Urinary bladder (tissue), 4 donors: ENCODE measurements around the gene XRN1. TPM values are rescaled to one million over a fixed set of nuclear protein-coding genes. Genes with fewer than 3 reads are reported as not detected.
A peak's percentile ranks its signal among the peaks of the same experiment; 100 is the strongest.

Experiments
- DNase-seq: peaks from one replicate; pipeline ENCODE4 v3.0.0-alpha.2; 2015; ENCODE audit errors: extremely low spot score
- H3K27ac ChIP-seq: one replicate; pipeline ENCODE4 v1.5.1; 2013; ENCODE audit warnings: low read depth, mild to moderate bottlenecking, moderate library complexity
- H3K36me3 ChIP-seq: one replicate; pipeline ENCODE4 v1.6.1; 2013; ENCODE audit warnings: mild to moderate bottlenecking, moderate library complexity; ENCODE audit not compliant: insufficient read depth
- H3K4me1 ChIP-seq: one replicate; pipeline ENCODE4 v1.6.1; 2013; ENCODE audit warnings: mild to moderate bottlenecking, moderate library complexity; ENCODE audit not compliant: insufficient read depth
- H3K4me3 ChIP-seq: one replicate; pipeline ENCODE4 v1.5.1; 2013; ENCODE audit warnings: low read depth, low read length
- whole genome bisulfite sequencing: extraction: QIAGEN DNeasy Blood & Tissue Kit; methylation state at CpG from one replicate; pipeline ENCODE4 v1.1.7; 2013; 5-methylcytosine and 5-hydroxymethylcytosine counted together
- polyA plus RNA-seq: library from polyadenylated mRNA; stranded (reverse); fragments of 200-250 nt; gene quantifications from one replicate; pipeline ENCODE4 v1.2.3, GENCODE V29; 2013
- total RNA-seq: library from RNA; depleted of rRNA; stranded (reverse); fragments of >200 nt; gene quantifications from one replicate; pipeline ENCODE4 v1.2.3, GENCODE V29; 2014
- donor health status: healthy with polysubstance abuse.
- donor health status: healthy.

Gene XRN1, protein sequence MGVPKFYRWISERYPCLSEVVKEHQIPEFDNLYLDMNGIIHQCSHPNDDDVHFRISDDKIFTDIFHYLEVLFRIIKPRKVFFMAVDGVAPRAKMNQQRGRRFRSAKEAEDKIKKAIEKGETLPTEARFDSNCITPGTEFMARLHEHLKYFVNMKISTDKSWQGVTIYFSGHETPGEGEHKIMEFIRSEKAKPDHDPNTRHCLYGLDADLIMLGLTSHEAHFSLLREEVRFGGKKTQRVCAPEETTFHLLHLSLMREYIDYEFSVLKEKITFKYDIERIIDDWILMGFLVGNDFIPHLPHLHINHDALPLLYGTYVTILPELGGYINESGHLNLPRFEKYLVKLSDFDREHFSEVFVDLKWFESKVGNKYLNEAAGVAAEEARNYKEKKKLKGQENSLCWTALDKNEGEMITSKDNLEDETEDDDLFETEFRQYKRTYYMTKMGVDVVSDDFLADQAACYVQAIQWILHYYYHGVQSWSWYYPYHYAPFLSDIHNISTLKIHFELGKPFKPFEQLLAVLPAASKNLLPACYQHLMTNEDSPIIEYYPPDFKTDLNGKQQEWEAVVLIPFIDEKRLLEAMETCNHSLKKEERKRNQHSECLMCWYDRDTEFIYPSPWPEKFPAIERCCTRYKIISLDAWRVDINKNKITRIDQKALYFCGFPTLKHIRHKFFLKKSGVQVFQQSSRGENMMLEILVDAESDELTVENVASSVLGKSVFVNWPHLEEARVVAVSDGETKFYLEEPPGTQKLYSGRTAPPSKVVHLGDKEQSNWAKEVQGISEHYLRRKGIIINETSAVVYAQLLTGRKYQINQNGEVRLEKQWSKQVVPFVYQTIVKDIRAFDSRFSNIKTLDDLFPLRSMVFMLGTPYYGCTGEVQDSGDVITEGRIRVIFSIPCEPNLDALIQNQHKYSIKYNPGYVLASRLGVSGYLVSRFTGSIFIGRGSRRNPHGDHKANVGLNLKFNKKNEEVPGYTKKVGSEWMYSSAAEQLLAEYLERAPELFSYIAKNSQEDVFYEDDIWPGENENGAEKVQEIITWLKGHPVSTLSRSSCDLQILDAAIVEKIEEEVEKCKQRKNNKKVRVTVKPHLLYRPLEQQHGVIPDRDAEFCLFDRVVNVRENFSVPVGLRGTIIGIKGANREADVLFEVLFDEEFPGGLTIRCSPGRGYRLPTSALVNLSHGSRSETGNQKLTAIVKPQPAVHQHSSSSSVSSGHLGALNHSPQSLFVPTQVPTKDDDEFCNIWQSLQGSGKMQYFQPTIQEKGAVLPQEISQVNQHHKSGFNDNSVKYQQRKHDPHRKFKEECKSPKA (N-terminal part only)
- total RNA-seq (99.3 TPM), polyA plus RNA-seq (8.5 TPM)

DNA sequence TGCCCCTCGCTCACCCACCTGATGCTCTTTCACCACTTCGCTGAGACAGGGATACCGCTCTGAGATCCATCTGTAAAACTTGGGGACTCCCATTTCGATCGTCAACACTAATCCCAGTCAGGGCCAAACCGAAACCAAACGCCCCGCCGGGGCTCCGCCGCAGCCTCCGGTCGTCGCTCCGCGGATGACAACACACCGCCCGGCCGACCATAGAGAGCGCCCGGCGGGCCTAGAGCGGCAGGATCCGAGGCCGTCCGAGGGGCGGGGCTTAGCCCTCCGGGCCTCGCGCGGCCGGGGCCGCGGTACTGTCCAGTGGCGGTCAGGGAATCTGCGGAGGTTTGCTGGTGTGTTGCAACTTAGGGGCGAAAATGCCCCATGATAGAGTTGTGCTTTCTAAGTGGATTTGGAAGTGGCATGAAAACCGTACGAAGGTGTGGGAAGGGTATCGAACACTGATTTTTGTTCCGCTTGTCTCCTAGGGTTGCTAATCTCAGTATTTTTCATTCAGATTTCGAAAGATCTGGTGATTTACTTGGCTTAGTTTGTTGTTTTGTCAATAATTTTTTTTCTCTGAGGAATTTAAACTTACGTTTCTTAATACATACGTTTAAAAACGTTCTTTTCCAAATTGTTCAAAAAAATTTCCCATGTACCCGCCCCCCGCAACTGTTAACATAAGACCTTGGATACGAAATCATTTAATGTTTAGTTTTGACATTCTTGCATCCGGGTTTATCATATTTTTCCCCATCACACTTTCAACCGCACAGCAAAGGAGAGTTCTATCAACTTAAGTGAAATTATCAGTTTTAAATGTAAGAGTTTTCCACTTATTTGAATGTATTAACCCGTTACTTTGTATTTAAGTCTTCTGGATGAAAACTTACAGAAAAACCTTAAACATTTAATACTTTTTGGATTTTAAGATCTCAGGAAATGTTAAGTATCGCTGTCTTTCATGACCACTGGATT, at the start of gene XRN1:
Gene XRN1, minus strand, starts transcription at position 186 of the 972 bp plus-strand sequence. Its CDS starts 93 bp downstream, at position 93.
- peak; percentile 76 for DNase-seq
- Histone ChIP-seq H3K4me1 (no peaks in the 10 kb centered on the region), H3K27ac (peak within 1 kb of the TSS; percentile 92), H3K36me3 (no peaks in the 10 kb centered on the region), H3K4me3 (peak within 1 kb of the TSS; percentile 78)
- WGBS = 4% methylated on average over 52 of the region's 52 CpGs

- Histone ChIP-seq H3K4me1 (no peaks in the 10 kb centered on the region), H3K4me3 (no peak overlapping the region), H3K36me3 (peaks cover 3% of the 10 kb centered on the region), H3K27ac (no peak overlapping the region)
- 81% methylated on average over 3 of the region's 3 CpGs for WGBS
- DNase-seq = no peak
These were observed 47.3 kb upstream of the XRN1 start for GRCh38 chr3:142495103-142495502.

GRCh38 chr3:142492184-142492583, 44.3 kb upstream of the XRN1 start:
- no peak for DNase-seq
- no peak overlapping the region for H3K27ac ChIP-seq
- no peak overlapping the region for H3K4me3 ChIP-seq
- H3K36me3 ChIP-seq = peaks cover 3% of the 10 kb centered on the region
- 97% methylated on average over 2 of the region's 2 CpGs for WGBS
- no peaks in the 10 kb centered on the region for H3K4me1 ChIP-seq

GRCh38 chr3:142489572-142490323, 41.9 kb upstream of the XRN1 start:
- peak; percentile 8 for DNase-seq
- Histone ChIP-seq H3K36me3 (peaks cover 5% of the 10 kb centered on the region), H3K4me3 (no peak overlapping the region), H3K4me1 (no peaks in the 10 kb centered on the region), H3K27ac (no peak overlapping the region)
- WGBS = 96% methylated on average over 5 of the region's 5 CpGs

DNA sequence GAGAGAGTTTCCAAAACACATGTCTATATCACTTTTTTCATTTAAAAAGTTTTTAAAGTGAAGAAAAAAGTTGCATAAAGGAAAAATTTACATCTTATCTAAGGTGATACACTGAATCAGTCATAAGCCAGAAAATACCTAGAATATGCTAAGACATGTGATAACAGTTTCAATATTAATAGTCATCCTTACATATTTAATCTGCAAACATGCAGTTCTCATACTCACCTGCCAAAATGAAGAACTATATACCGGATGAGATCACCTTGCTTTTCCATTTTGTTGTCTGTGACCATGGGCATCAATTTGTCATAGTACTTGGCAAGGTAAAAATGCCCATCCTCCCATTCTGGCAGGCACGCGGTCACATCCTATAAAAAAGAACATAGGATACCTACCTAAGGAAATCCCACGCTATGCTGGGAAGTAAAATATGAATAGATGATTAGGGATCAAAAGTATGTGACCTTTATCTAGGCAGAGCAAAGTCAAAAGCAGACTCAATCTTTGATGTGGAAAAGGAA, 37.1 kb upstream of the XRN1 start:
- Histone ChIP-seq H3K4me3 (no peak overlapping the region), H3K36me3 (peaks cover 6% of the 10 kb centered on the region), H3K4me1 (no peaks in the 10 kb centered on the region), H3K27ac (no peak overlapping the region)
- no peak for DNase-seq
- 98% methylated on average over 4 of the region's 4 CpGs for WGBS

DNA sequence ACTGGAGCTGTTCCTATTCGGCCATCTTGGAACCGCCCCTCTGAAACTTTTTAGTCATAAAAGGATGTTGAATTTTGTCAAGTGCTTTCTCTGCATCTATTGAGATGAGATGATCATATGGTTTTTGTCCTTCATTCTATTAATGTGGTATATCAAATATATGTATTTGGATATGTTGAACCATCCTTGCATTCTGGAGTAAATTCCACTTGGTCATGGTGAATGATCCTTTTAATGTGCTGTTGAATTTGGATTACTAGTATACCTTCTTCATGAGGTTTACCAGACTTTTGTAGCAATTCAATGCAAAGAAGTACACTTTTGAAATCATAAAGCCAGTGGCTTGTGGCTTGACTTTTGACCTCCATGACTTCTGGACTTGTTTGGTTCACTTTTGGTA, 33.4 kb upstream of the XRN1 start:
- no peak overlapping the region for H3K27ac ChIP-seq
- H3K4me3 ChIP-seq = no peak overlapping the region
- no peaks in the 10 kb centered on the region for H3K4me1 ChIP-seq
- H3K36me3 ChIP-seq = peaks cover 6% of the 10 kb centered on the region
- 97% methylated on average over 2 of the region's 2 CpGs for WGBS
- DNase-seq = no peak

DNA sequence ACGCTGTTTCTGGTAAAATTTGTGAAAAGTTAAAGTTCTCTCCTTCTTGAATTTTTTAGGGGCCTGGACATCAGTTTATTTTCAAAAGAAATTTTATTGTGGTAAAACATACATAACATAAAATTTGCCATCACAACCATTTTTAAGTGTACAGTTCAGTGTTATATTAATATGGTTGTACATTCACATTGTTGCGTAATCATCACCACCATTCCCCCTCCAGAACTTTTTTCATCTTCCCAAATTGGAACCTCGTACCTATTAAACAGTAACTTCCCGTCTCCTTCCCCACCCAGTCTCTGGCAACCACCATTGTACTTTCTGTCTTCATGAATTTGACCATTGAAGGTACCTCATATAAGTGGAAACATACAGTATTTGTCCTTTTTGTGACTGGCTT, 23.0 kb upstream of the XRN1 start:
- 95% methylated on average over 4 of the region's 4 CpGs for WGBS
- H3K4me3 ChIP-seq = no peak overlapping the region
- no peaks in the 10 kb centered on the region for H3K4me1 ChIP-seq
- DNase-seq = no peak
- H3K27ac ChIP-seq = no peak overlapping the region
- no peaks in the 10 kb centered on the region for H3K36me3 ChIP-seq

DNA sequence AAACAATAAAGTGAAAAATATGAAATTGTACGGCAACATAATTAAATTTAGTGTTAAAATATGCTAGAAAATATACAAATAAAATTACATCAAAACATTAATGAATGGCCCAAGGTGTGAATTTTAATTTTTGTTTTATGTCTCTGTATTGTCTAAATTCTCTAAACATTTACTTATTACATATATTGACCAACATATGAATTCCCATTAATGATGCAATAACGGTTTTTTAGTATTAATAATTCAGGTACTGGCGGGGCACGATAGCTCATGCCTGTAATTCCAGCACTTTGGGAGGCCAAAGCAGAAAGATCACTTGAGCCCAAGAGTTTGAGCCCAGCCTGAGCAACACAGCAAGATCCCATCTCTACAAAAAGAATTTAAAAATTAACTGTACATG, 20.6 kb upstream of the XRN1 start:
- H3K4me3 ChIP-seq = no peak overlapping the region
- no peak overlapping the region for H3K27ac ChIP-seq
- no peak for DNase-seq
- no peaks in the 10 kb centered on the region for H3K36me3 ChIP-seq
- H3K4me1 ChIP-seq = no peaks in the 10 kb centered on the region
- WGBS = 97% methylated on average over 4 of the region's 4 CpGs

DNA sequence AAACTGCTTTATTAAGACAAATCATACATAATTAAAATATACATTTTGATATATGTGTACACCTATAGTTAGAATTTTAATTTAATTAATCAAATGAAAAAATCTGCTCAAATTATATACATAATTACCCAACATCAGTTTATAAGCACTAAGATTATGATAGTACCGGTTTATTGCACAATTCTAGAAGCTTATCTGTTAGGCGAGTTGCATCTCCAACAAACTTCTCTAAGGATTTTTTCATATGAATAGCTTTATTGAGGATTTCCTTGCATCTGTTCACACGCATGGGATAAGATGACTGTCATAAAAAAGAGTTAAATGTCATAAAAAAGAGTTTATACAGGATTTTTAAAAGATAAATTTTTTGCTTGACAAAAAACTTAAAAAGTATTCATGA, 19.9 kb upstream of the XRN1 start:
- H3K4me3 ChIP-seq = no peak overlapping the region
- H3K4me1 ChIP-seq = no peaks in the 10 kb centered on the region
- no peak overlapping the region for H3K27ac ChIP-seq
- no peak for DNase-seq
- no peaks in the 10 kb centered on the region for H3K36me3 ChIP-seq
- WGBS = 76% methylated on average over 3 of the region's 3 CpGs

DNA sequence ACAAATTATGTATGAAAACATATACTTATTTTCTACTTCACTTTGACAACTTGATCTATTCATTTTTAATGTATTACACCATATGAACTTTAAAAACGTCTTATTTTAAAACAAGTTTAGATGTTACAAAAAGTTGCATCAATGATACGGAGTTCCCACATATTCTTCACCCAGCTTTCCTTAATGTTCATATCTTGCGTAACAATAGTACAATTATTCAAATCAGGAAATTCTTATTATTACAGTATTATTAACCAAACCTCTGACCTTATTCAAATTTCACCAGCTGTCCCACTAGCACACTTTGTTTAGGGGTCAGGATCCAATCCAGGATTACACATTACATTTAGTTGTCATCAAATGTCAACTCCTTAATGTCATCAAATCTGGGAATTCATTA, 12.9 kb upstream of the XRN1 start:
- no peak overlapping the region for H3K27ac ChIP-seq
- peaks cover 3% of the 10 kb centered on the region for H3K36me3 ChIP-seq
- no peak overlapping the region for H3K4me3 ChIP-seq
- DNase-seq = no peak
- H3K4me1 ChIP-seq = no peaks in the 10 kb centered on the region
- WGBS = 88% methylated on average over 3 of the region's 3 CpGs

DNA sequence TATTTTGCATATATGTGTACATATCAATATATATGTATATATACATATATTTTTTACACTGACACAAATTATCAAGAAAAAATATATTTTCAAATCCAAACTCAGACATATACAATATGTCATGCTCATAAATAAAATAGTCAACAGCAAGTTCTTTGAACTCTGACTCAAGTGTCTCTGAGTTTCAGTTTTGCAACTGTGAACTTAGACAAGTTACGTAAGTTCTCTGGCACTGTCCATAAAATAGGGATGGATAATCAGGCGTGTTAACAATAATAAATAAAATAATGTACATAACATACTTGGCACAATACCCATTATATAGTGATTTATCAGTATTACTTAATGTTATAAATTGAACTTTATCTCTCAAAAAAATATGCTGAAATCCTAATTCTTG, 12.1 kb upstream of the XRN1 start:
- no peak overlapping the region for H3K4me3 ChIP-seq
- H3K27ac ChIP-seq = no peak overlapping the region
- WGBS = 85% methylated on average over 2 of the region's 2 CpGs
- no peaks in the 10 kb centered on the region for H3K4me1 ChIP-seq
- H3K36me3 ChIP-seq = peaks cover 3% of the 10 kb centered on the region
- no peak for DNase-seq

GRCh38 chr3:142459096-142459495, 11.3 kb upstream of the XRN1 start:
- Histone ChIP-seq H3K36me3 (peaks cover 4% of the 10 kb centered on the region), H3K4me1 (no peaks in the 10 kb centered on the region), H3K27ac (no peak overlapping the region), H3K4me3 (no peak overlapping the region)
- WGBS = 86% methylated on average over 3 of the region's 3 CpGs
- DNase-seq = no peak
